Gastrocnemius medialis (tissue), 4 donors: Measurements from ENCODE around the gene HOXC13. TPM values are rescaled to one million over a fixed set of nuclear protein-coding genes. Genes with fewer than 3 reads are reported as not detected.

Source experiments
- ATAC-seq, 2 donors: fragments of 150-250 bp; one replicate each; pipeline ENCODE4 v1.9.1; 2016
- DNase-seq, 2 donors: peaks; one replicate each; pipeline ENCODE4 v3.0.0-alpha.2; 2019
- H3K27ac ChIP-seq, 4 donors: fragments of 200-600 bp; sonication (generic); 1 replicate in 1 of 4; 2 replicates in 3 of 4; pipeline ENCODE4 v1.5.1; 2016 to 2018; ENCODE audit warnings: mild to moderate bottlenecking in 2 of 4, moderate library complexity in 1 of 4
- H3K27me3 ChIP-seq, 3 donors: fragments of 200-600 bp; sonication (generic) in 2 of 3; 1 replicate in 1 of 3; 2 replicates in 2 of 3; pipeline versions ENCODE4 v1.5.1 to v1.6.0; 2016 to 2019; ENCODE audit warnings: mild to moderate bottlenecking in 1 of 3, moderate library complexity in 1 of 3
- H3K36me3 ChIP-seq, 2 donors: fragments of 200-600 bp; sonication (generic) in 1 of 2; one replicate each; pipeline ENCODE4 v1.5.1; 2017 to 2018
- H3K4me1 ChIP-seq, 2 donors: fragments of 200-600 bp; sonication (generic) in 1 of 2; one replicate each; pipeline ENCODE4 v1.5.1; 2016 to 2017; ENCODE audit warnings: mild to moderate bottlenecking in 2 of 2
- H3K4me3 ChIP-seq, 4 donors: fragments of 200-600 bp; sonication (generic) in 3 of 4; 1 replicate in 1 of 4; 2 replicates in 3 of 4; pipeline ENCODE4 v1.5.1; 2016 to 2019; ENCODE audit warnings: mild to moderate bottlenecking in 2 of 4
- H3K9me3 ChIP-seq, 3 donors: fragments of 200-600 bp; sonication (generic) in 2 of 3; 1 replicate in 1 of 3; 2 replicates in 2 of 3; pipeline ENCODE4 v1.5.1; 2016 to 2019
- POLR2A ChIP-seq, 2 donors: fragments of 450-650 bp; IDR thresholded peaks; one replicate each; pipeline ENCODE4 v1.6.1; 2017; ENCODE audit warnings: antibody characterized with exemption in 2 of 2, mild to moderate bottlenecking in 2 of 2, moderate library complexity in 2 of 2
- in situ Hi-C, 4 donors: fragments of 200-750 bp; cut with MboI; loops; one replicate each; pipeline versions ENCODE4 v1.15.0 to v1.8.0; 2017; ENCODE audit warnings: low sequenced_read_pairs in 4 of 4
- intact Hi-C: fragments of 100-400 bp; cut with DNase I; formaldehyde crosslinking; loops from one replicate; pipeline ENCODE4 v1.15.1; 2023; ENCODE audit warnings: low total_unique reads
- total RNA-seq, 4 donors: library from RNA; depleted of rRNA; stranded (reverse); fragments of >200 nt; gene quantifications; one replicate each; pipeline versions ENCODE4 v1.1.0 to v1.2.3, GENCODE V29; 2016
- TF ChIP-seq, protein P1 (sequence below), 5 experiments: fragments of 450-650 bp in 3 of 5; fragments of 200-600 bp in 2 of 5; sonication (generic) in 2 of 5; IDR thresholded peaks in 4 of 5; conservative IDR thresholded peaks in 1 of 5; 1 replicate in 4 of 5; 2 replicates in 1 of 5; pipeline ENCODE4 v1.5.1; 2016 to 2019; ENCODE audit warnings: antibody characterized with exemption in 5 of 5, mild to moderate bottlenecking in 3 of 5, moderate library complexity in 3 of 5

The HOXC13 gene
- total RNA-seq, 4 donors from 2014 or later: 0.10 to 0.33 TPM; not detected in 2

DNA sequence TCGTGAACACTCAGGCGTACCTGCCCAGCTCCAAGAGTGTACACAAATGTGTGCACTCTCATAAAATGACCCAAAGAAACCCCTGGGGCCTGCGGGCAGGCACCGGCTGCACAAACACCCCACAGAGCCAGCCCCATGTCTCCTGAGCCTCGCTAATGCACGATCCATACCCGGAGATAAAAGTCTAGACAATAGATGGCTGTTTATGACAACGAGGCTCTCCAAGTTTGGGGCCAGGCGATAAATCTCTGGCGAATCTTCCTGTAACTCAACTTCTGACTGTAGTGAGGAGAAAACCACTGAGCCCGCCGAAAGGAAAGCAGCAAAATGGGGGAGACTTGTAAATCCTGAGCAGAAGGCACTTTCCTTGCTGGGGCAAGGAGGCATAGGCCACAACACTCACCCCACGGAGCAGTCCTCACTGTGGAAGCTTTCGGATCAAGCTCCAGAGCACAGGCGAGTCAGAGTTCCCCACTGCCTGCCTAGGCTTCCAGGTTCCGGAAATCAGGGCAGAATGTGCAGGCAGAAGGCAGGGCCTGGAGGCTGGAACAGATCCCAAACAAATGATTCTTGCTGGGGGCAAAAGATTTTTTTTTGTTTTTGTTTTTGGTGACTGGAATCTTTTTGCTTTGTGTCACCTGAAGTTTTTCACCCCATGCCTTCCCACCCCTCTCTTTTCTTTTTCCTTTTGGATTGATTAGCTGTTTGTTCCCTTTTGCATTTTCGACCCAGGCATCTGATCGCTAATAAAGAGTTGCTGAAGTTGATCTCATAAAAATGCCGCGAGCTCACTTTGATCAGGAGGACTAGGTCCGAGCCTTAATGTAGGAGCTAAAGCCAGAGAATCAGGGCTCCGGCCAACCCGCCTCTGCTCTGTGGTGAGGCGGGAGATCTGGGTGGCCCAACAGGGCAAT lies 29.8 kb downstream of the HOXC13 start:
- DNase-seq: no peak
- H3K27ac ChIP-seq: peak overlapping the region in 3 of 4 donors; percentile 32 to 45 (median 38)
- in situ Hi-C loops (no loop called here), intact Hi-C loops (no loop called here)
- no peaks in the 10 kb centered on the region for H3K36me3 ChIP-seq
- H3K4me1 ChIP-seq: peaks cover 0 to 4% of the 10 kb centered on the region in 2 donors
- ATAC-seq: no peak
- H3K9me3 ChIP-seq: no peaks in the 10 kb centered on the region
- TF ChIP-seq POLR2A (IDR thresholded peaks at IDR 0.05): no peak
- TF ChIP-seq, protein P1, sequence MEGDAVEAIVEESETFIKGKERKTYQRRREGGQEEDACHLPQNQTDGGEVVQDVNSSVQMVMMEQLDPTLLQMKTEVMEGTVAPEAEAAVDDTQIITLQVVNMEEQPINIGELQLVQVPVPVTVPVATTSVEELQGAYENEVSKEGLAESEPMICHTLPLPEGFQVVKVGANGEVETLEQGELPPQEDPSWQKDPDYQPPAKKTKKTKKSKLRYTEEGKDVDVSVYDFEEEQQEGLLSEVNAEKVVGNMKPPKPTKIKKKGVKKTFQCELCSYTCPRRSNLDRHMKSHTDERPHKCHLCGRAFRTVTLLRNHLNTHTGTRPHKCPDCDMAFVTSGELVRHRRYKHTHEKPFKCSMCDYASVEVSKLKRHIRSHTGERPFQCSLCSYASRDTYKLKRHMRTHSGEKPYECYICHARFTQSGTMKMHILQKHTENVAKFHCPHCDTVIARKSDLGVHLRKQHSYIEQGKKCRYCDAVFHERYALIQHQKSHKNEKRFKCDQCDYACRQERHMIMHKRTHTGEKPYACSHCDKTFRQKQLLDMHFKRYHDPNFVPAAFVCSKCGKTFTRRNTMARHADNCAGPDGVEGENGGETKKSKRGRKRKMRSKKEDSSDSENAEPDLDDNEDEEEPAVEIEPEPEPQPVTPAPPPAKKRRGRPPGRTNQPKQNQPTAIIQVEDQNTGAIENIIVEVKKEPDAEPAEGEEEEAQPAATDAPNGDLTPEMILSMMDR (IDR thresholded peaks at IDR 0.05 in 4 of 5, conservative IDR thresholded peaks at IDR 0.05 in 1 of 5): no peak
- no peak overlapping the region for H3K4me3 ChIP-seq
- peaks cover 84 to 99% (median 89%) of the 10 kb centered on the region in 3 donors for H3K27me3 ChIP-seq

DNA sequence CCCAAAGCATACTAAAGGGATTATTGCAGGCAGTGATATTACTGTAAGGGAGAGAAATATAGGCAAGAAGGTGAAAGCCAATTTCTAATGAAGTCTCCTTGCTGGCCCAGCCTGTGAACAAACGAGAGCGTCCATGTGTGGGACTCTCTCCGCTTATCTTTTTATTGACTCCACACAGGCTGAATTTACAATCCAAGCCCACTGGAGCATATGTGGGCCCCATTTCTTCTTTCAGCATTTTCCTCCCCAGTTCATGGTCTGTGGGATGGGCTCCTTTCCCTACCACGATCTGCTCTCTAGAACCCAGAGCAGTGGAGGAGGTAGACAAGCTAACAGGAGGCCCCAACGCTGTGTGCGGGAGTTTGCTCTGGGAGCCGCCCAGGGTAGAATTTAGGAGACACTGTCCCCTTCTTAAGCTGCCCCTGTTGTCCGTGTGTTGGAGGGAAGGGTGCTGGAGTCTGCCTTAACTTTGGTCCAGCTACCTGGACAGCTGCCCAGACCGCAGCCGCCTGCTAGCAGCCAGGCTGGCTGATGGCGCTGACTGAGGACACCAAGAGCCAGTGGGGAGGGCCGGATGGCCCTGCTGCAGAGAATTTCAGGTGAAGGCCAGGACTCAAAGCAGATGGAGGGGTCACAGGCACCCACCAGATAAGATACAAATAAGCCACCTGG lies 31.1 kb downstream of the HOXC13 start:
- peaks cover 85 to 99% (median 89%) of the 10 kb centered on the region in 3 donors for H3K27me3 ChIP-seq
- TF ChIP-seq POLR2A (IDR thresholded peaks at IDR 0.05): no peak
- TF ChIP-seq, protein P1 (IDR thresholded peaks at IDR 0.05 in 4 of 5, conservative IDR thresholded peaks at IDR 0.05 in 1 of 5): no peak
- H3K36me3 ChIP-seq: no peaks in the 10 kb centered on the region
- in situ Hi-C loops: no loop called here
- intact Hi-C loops: no loop called here
- no peak for ATAC-seq
- no peak overlapping the region for H3K4me3 ChIP-seq
- no peak overlapping the region for H3K27ac ChIP-seq
- no peak for DNase-seq
- H3K9me3 ChIP-seq: no peaks in the 10 kb centered on the region
- H3K4me1 ChIP-seq: peaks cover 0 to 11% of the 10 kb centered on the region in 2 donors

DNA sequence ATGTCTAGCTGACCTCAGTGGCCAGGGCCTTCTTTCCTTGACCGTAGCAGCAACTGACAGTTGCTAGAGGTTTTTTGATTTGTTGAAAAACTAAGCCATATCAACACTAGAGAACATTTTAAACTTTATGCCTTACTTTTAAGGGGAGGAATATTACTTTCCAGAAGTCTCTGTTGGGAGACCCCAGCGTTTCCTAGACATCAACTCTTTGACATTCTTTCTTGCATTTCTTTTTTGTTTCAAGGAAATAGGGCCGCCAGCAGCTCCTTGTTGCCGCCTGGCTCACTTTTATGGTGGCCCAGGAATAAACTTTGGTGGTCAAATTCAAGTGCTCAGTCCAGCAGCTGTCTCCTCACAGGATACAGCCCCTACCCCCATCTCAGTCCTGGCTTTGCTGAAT lies 31.8 kb downstream of the HOXC13 start:
- Histone ChIP-seq H3K27ac (no peak overlapping the region), H3K4me1 (peaks cover 6 to 18% of the 10 kb centered on the region in 2 donors), H3K4me3 (no peak overlapping the region), H3K9me3 (no peaks in the 10 kb centered on the region), H3K36me3 (no peaks in the 10 kb centered on the region), H3K27me3 (peaks cover 85 to 99% (median 89%) of the 10 kb centered on the region in 3 donors)
- DNase-seq: no peak
- in situ Hi-C loops: no loop called here
- no peak for TF ChIP-seq POLR2A (IDR thresholded peaks at IDR 0.05)
- TF ChIP-seq, protein P1 (IDR thresholded peaks at IDR 0.05 in 4 of 5, conservative IDR thresholded peaks at IDR 0.05 in 1 of 5): no peak
- intact Hi-C loops: no loop called here
- no peak for ATAC-seq

DNA sequence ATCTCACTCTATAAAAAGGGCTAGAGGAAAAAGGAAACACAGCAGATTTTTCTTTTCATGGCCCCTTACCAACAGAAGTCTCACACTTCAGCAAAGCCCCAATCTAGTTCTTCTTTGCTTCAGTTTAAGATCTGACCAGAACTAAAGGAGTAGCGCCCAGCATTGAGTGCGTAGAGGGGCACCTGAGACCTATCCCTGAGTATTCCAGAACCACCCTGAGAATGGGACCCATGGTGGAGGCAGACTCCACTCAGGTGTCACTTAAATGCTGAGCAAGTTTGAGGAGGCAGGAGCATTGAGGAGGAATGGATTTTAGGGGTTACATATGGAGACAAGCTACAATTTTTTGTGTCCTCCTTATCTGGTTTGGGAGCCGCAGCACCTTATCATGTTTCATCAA lies 32.5 kb downstream of the HOXC13 start:
- H3K9me3 ChIP-seq: no peaks in the 10 kb centered on the region
- in situ Hi-C loops (no loop called here), intact Hi-C loops (no loop called here)
- no peaks in the 10 kb centered on the region for H3K36me3 ChIP-seq
- no peak overlapping the region for H3K27ac ChIP-seq
- no peak for ATAC-seq
- peaks cover 7 to 24% of the 10 kb centered on the region in 2 donors for H3K4me1 ChIP-seq
- H3K27me3 ChIP-seq: peaks cover 85 to 99% (median 89%) of the 10 kb centered on the region in 3 donors
- no peak for TF ChIP-seq POLR2A (IDR thresholded peaks at IDR 0.05)
- TF ChIP-seq, protein P1 (IDR thresholded peaks at IDR 0.05 in 4 of 5, conservative IDR thresholded peaks at IDR 0.05 in 1 of 5): no peak
- no peak for DNase-seq
- H3K4me3 ChIP-seq: no peak overlapping the region
